Measurements from ENCODE around the gene CAMKK2. TPM values are rescaled to one million over a fixed set of nuclear protein-coding genes. Genes with fewer than 3 reads are reported as not detected.

The CAMKK2 gene
- total RNA-seq, 4 donors from 2014 or later = 34.1 to 38.4 (median 36.3) TPM

- H3K36me3 ChIP-seq = no peaks in the 10 kb centered on the region
- H3K27ac ChIP-seq = peak overlapping the region; percentile 67 to 79 (median 72)
- no peaks in the 10 kb centered on the region for H3K9me3 ChIP-seq
- peaks cover 11 to 32% of the 10 kb centered on the region in 2 donors for H3K4me1 ChIP-seq
- H3K27me3 ChIP-seq = no peaks in the 10 kb centered on the region
- H3K4me3 ChIP-seq (replicated peaks in 1 of 3) = no peak overlapping the region
- no peak for DNase-seq
- intact Hi-C loops (cut with DNase I) = no loop called here
- WGBS, 2 donors = 58% methylated on average over 10 of the region's 10 CpGs
- TF ChIP-seq POLR2A (IDR thresholded peaks at IDR 0.05) (no peak), CTCF (IDR thresholded peaks at IDR 0.05) (no peak)
These were observed 8.2 kb downstream of the CAMKK2 start for GRCh38 chr12:121288158-121288845.

- intact Hi-C loops (cut with DNase I) = no loop called here
- TF ChIP-seq POLR2A (IDR thresholded peaks at IDR 0.05) (no peak), CTCF (IDR thresholded peaks at IDR 0.05) (no peak)
- no peak overlapping the region for H3K4me3 ChIP-seq (replicated peaks in 1 of 3)
- peaks cover 11 to 32% of the 10 kb centered on the region in 2 donors for H3K4me1 ChIP-seq
- no peak overlapping the region for H3K27ac ChIP-seq
- WGBS, 2 donors = 90 to 96% methylated on average over 6 to 10 of the region's 10 CpGs
- no peaks in the 10 kb centered on the region for H3K36me3 ChIP-seq
- H3K27me3 ChIP-seq = no peaks in the 10 kb centered on the region
- H3K9me3 ChIP-seq = no peaks in the 10 kb centered on the region
- DNase-seq = no peak
These were observed 9.1 kb downstream of the CAMKK2 start for GRCh38 chr12:121287267-121287954.

- intact Hi-C loops (cut with DNase I) = no loop called here
- no peak overlapping the region for H3K27ac ChIP-seq
- H3K27me3 ChIP-seq = no peaks in the 10 kb centered on the region
- peaks cover 11 to 32% of the 10 kb centered on the region in 2 donors for H3K4me1 ChIP-seq
- WGBS, 2 donors = 84 to 100% methylated on average over 1 of the region's 1 CpG
- H3K4me3 ChIP-seq (replicated peaks in 1 of 3) = no peak overlapping the region
- TF ChIP-seq CTCF (IDR thresholded peaks at IDR 0.05) (no peak), POLR2A (IDR thresholded peaks at IDR 0.05) (no peak)
- H3K9me3 ChIP-seq = no peaks in the 10 kb centered on the region
- H3K36me3 ChIP-seq = no peaks in the 10 kb centered on the region
- DNase-seq = no peak
These were observed 10.7 kb downstream of the CAMKK2 start for GRCh38 chr12:121285856-121286255.

GRCh38 chr12:121284551-121285390, 11.7 kb downstream of the CAMKK2 start:
- DNase-seq = no peak
- H3K27ac ChIP-seq = peak overlapping the region in 2 of 3 donors; percentile 52 to 74
- no peaks in the 10 kb centered on the region for H3K27me3 ChIP-seq
- WGBS, 2 donors = 86 to 89% methylated on average over 13 to 14 of the region's 14 CpGs
- no peaks in the 10 kb centered on the region for H3K36me3 ChIP-seq
- H3K4me3 ChIP-seq (replicated peaks in 1 of 3) = no peak overlapping the region
- intact Hi-C loops (cut with DNase I) = no loop called here
- H3K4me1 ChIP-seq = peaks cover 11 to 28% of the 10 kb centered on the region in 2 donors
- no peak for TF ChIP-seq POLR2A (IDR thresholded peaks at IDR 0.05)
- TF ChIP-seq CTCF (IDR thresholded peaks at IDR 0.05) = no peak
- H3K9me3 ChIP-seq = no peaks in the 10 kb centered on the region

Data from thyroid gland (tissue), 4 donors.